Nephron progenitor cell (in vitro differentiated cells): Measurements from ENCODE around the gene DCANP1.

Experiments used
- DNase-seq: peaks from one replicate; pipeline ENCODE4 v3.0.0; 2021
- H3K27ac Mint-ChIP-seq: 2 replicates; pipeline ENCODE4 v1.8.0; 2021; ENCODE audit warnings: mild to moderate bottlenecking, moderate library complexity, mixed read lengths
- H3K27me3 Mint-ChIP-seq: 2 replicates; pipeline ENCODE4 v1.8.0; 2021; ENCODE audit warnings: mild to moderate bottlenecking, low read depth, mixed read lengths; ENCODE audit not compliant: poor library complexity
- H3K36me3 Mint-ChIP-seq: 2 replicates; pipeline ENCODE4 v1.8.0; 2021; ENCODE audit warnings: low read depth, mixed read lengths
- H3K4me1 Mint-ChIP-seq: 2 replicates; pipeline ENCODE4 v1.8.0; 2021; ENCODE audit warnings: mixed read lengths
- H3K4me3 Mint-ChIP-seq: 2 replicates; pipeline ENCODE4 v1.8.0; 2021; ENCODE audit warnings: mild to moderate bottlenecking, moderate library complexity, mixed read lengths
- H3K9me3 Mint-ChIP-seq: 2 replicates; pipeline ENCODE4 v1.8.0; 2021; ENCODE audit warnings: mild to moderate bottlenecking, moderate library complexity, mixed read lengths
- CTCF ChIP-seq: fragments of 200-600 bp; sonication (generic); IDR thresholded peaks from 2 replicates; pipeline ENCODE4 v1.5.0; 2021; ENCODE audit warnings: antibody characterized with exemption

DCANP1 gene

GRCh38 chr5:135460246-135461033 lies 13.3 kb upstream of the DCANP1 start:
- Mint-ChIP-seq H3K9me3 (no peaks in the 10 kb centered on the region), H3K4me1 (peaks cover 9% of the 10 kb centered on the region), H3K27ac (no peak overlapping the region), H3K36me3 (no peaks in the 10 kb centered on the region), H3K4me3 (no peak overlapping the region), H3K27me3 (peaks cover 71% of the 10 kb centered on the region)
- no peak for DNase-seq
- TF ChIP-seq CTCF = no peak

- Mint-ChIP-seq H3K27me3 (peaks cover 60% of the 10 kb centered on the region), H3K9me3 (no peaks in the 10 kb centered on the region), H3K4me3 (no peak overlapping the region), H3K4me1 (peaks cover 9% of the 10 kb centered on the region), H3K36me3 (no peaks in the 10 kb centered on the region), H3K27ac (no peak overlapping the region)
- no peak for DNase-seq
- no peak for TF ChIP-seq CTCF
Measured at GRCh38 chr5:135458921-135459331, 11.8 kb upstream of the DCANP1 start.

GRCh38 chr5:135458356-135458755 lies 11.2 kb upstream of the DCANP1 start:
- Mint-ChIP-seq H3K27me3 (peaks cover 58% of the 10 kb centered on the region), H3K4me3 (no peak overlapping the region), H3K4me1 (peaks cover 9% of the 10 kb centered on the region), H3K9me3 (no peaks in the 10 kb centered on the region), H3K36me3 (no peaks in the 10 kb centered on the region), H3K27ac (no peak overlapping the region)
- no peak for TF ChIP-seq CTCF
- DNase-seq = no peak

GRCh38 chr5:135457424-135458071 lies 10.4 kb upstream of the DCANP1 start:
- H3K27ac Mint-ChIP-seq = no peak overlapping the region
- H3K27me3 Mint-ChIP-seq = peaks cover 52% of the 10 kb centered on the region
- H3K4me3 Mint-ChIP-seq = no peak overlapping the region
- H3K36me3 Mint-ChIP-seq = no peaks in the 10 kb centered on the region
- peak; percentile 76 for TF ChIP-seq CTCF
- no peaks in the 10 kb centered on the region for H3K9me3 Mint-ChIP-seq
- peak; percentile 78 for DNase-seq
- peaks cover 9% of the 10 kb centered on the region for H3K4me1 Mint-ChIP-seq

- no peak overlapping the region for H3K27ac Mint-ChIP-seq
- no peak for TF ChIP-seq CTCF
- DNase-seq = no peak
- H3K4me1 Mint-ChIP-seq = peaks cover 5% of the 10 kb centered on the region
- peaks cover 49% of the 10 kb centered on the region for H3K27me3 Mint-ChIP-seq
- H3K9me3 Mint-ChIP-seq = no peaks in the 10 kb centered on the region
- no peaks in the 10 kb centered on the region for H3K36me3 Mint-ChIP-seq
- H3K4me3 Mint-ChIP-seq = no peak overlapping the region
Measured at GRCh38 chr5:135456238-135457099, 9.3 kb upstream of the DCANP1 start.
